Measurements from ENCODE around the gene PIEZO1.

PIEZO1 gene

DNA sequence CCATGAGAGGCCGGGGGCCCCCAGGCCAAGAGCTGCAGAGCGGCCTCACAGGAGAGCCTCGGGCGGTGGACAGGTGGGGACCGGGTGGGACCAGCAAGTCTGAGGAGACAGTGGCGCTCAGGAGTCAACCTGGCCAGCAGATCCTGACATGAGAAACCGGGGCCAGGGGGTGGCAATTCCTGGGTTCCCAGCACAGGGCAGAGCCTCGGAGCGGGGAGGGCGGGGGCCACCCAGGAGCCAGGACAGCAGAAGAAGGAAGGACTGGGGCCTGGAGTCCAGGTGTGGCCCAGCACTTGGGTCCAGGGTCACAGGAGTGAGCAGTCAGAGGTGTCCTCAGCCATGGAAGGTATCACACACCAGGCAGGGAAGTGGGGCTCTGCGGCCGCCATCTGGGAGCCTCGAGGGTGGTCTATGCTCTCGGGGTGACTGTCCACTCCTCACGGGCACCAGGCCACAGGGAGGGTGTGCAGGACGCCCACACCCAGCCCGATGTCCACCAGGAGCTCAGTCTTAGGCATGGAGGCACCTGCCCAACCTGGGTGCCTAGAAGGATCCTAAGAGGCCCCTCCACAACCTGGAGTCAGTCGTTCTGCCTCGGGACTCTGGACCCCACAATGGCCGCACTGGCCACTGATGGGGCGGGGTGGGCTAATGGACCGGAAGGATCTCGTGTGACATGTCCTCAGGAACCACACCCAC is 29.1 kb downstream of the PIEZO1 start:
- DNase-seq (ENCODE audit: extremely low spot score, insufficient read length, low read depth), result no peak
- no peak for FAIRE-seq

DNA sequence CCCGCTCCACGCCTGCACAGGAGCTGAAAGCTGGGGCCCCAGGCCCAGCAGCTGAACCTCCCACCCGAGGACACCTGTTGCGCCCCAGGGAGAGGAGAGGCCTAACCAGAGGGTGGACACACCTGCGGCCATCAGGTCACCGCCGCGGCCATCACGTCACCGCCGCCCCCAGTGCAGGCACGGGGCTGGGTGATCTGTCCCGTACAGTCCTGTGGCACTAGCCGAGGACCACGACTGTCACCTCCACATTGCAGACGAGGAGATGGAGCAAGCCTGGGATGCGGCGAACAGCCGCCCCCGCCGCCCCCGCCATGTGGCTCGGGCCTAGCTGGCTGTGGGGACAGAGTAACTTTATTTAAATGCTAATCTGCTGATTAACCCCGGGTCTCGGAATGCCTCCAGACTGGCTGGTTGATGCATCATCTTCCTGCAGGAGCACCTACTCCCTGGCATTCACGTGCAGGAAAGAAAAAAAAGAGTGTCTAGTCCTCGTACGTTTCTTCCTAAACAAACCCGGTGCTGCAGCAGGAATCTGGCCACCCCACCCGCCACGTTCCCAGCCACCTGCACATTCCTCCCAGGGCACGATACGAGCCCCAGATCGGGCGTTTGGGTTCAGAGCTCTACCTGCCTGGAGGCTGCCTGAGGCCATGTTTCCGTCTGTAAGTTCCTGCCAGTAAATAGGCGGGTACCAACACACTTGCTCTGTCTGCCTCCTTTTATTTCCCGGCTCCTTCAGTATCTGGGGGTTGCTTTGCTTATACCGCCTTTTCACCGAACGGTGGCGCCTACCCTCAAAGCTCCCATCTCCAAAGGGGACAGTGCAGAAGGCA is 29.9 kb downstream of the PIEZO1 start:
- FAIRE-seq, result no peak
- DNase-seq (ENCODE audit: extremely low spot score, insufficient read length, low read depth), result no peak

DNA sequence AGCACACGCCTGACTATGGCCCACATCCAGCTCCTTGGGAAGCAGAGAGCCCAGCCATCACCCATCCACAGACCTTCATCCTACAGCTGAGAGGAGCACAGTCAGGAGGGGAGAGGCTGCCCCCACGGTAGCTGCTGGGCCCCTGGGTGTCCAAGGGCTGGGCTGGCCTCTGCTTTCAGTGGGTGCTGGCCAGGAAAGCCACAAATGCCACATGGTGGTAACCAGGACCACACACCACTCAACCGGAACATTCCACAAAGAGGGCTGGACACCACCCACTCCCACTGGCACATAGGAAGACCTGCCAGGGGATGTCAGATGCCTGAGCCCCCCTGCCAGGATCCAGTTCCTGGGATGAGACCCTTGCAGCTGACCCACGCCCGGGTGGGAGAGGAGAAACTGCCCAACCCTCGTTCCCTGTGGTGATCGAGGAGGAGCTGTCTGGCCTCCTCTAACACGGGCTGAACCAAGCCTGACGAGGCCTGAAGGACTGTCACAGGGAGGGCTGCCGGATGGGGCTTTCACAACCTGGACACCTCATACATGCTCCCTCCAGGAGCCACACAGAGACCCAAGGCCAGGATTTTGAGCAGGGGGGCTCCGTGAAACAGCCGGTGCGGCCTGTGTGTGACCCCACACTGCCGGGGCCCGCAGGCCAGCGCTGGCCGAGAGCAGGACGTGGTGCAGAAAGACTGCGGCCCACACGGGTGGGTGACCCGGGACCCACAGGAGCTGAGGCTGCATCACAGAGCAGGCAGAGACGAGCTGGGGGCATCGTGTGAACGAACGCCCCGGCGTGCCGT is 30.7 kb downstream of the PIEZO1 start:
- DNase-seq (ENCODE audit: extremely low spot score, insufficient read length, low read depth) (no peak), FAIRE-seq (no peak)

DNA sequence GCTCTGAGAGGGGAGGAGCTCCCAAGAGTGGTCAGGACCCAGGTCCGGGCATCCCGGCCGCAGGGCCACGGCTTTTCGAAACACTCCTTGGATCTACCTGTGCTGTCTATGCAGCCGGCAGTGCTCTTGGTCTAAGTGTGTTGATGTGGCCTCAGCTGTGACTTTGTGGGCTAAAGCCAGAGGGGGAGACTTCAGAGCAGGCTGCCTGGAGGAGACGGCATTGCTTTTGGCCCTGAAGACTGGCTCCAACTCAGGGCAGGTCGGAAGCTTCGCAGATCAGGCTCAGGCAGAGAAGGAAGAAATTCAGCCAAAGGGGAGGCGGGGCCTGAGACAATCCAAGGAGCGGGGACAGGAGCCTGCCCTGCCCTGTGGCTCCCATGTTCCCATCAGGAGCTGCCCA is 31.4 kb downstream of the PIEZO1 start:
- DNase-seq (ENCODE audit: extremely low spot score, insufficient read length, low read depth), result no peak
- FAIRE-seq, result no peak

DNA sequence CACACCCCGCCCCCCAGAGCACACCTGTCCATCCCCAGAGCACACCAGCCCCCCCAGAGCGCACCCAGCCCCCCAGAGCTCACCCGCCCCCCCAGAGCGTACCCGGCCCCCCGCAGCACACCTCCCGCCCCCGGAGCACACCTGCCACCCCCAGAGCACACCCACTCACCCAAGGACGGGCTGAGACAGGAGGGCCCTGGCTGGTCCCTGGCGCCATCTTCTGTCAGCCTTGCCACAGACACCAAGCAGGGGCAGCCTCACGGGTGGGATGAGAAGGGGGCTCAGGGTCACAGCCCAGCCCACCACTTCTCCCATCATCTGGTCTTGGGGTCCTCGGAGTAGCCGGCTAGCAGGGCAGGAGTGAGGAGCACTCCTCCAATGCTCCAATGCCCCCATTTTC is 31.8 kb downstream of the PIEZO1 start:
- DNase-seq (ENCODE audit: extremely low spot score, insufficient read length, low read depth) (no peak), FAIRE-seq (no peak)

DNA sequence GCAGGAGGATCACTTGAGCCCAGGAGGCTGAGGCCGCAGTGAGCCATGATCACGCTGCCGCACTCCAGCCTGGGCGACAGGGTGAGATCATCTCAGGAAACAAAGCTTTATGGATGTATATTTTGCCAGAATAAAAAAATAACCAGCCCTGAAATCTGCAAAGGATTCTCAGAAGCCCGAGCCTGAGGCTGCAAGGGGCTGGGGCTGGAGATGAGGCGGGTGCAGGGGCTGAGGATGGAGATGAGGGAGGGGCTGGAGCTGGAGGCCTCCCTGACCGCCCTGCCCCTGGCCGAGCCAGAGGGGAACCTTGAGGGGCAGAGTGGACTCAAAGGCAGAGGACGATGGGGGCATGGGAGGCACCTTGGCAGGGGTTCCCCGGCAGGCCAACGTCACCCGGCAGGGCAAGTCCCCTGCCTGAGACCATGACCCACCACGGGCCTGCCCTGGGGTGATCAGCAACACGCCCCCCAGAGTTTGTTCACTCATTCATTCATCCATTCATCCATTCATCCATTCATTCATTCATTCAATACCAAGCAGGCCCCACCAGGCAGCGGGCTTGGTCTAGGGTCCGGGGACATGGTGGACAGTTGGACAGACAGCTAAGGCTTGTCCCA is 32.5 kb downstream of the PIEZO1 start:
- FAIRE-seq (no peak), DNase-seq (ENCODE audit: extremely low spot score, insufficient read length, low read depth) (no peak)

DNA sequence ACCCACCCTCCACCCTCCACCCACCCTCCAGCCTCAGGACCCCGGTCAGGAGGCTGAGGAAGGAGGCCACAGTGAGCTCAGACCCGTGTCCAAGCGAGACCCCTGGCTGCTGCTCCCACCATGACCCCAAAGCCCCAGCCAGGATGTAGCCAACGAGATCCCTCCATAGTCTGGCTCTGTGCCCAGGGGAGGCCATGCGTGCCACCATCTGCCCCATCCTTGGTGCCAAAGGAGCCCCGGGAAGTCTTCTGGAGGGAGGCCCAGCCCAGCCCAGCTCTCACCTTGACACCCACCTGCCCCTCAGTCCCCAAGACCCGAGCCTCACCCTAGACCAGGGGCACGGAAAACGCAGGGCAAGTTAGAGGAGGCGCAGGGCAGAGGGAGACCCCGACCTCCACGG is 34.2 kb downstream of the PIEZO1 start:
- DNase-seq (ENCODE audit: extremely low spot score, insufficient read length, low read depth) (no peak), FAIRE-seq (no peak)

DNA sequence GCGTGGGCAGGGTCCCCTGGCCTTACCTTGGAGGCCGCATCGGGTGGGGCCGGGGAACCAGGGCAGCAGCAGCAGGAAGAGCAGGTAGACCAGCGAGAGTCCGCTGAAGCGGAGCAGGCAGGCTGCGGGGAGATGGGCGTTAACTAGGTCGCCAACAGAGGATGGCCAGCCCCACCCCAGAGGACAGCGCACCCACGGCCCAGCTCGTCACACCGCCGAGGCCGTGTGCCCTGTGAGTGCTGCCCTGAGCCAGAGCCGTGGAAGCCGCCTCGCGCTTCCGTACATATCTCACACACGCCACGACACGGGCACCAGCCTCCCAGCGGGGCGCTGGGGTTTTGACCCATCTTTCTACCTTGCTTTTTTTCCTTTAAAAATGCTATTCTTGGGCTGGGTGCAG is 35.7 kb downstream of the PIEZO1 start:
- DNase-seq (ENCODE audit: extremely low spot score, insufficient read length, low read depth) (no peak), FAIRE-seq (no peak)

DNA sequence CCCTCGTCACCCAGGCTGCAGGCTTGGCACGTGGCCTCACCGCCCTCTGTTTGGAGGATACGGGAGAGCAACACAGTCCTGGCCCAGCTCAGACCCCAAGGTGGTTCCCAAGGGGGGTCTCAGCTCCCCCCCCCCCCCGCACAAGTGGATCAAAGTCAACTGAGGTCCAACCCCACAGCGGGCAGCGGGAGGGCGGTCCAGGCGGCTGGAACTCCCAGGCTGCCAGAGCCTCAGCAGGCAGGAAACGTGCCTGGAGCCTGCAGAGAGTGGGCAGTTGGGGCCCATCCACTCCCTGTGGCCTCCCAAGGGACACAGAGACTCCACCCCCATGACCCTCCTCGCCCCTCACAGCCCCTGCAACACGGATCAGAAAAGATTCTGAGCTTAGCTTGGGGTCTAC is 36.7 kb downstream of the PIEZO1 start:
- no peak for FAIRE-seq
- DNase-seq (ENCODE audit: extremely low spot score, insufficient read length, low read depth), result no peak

DNA sequence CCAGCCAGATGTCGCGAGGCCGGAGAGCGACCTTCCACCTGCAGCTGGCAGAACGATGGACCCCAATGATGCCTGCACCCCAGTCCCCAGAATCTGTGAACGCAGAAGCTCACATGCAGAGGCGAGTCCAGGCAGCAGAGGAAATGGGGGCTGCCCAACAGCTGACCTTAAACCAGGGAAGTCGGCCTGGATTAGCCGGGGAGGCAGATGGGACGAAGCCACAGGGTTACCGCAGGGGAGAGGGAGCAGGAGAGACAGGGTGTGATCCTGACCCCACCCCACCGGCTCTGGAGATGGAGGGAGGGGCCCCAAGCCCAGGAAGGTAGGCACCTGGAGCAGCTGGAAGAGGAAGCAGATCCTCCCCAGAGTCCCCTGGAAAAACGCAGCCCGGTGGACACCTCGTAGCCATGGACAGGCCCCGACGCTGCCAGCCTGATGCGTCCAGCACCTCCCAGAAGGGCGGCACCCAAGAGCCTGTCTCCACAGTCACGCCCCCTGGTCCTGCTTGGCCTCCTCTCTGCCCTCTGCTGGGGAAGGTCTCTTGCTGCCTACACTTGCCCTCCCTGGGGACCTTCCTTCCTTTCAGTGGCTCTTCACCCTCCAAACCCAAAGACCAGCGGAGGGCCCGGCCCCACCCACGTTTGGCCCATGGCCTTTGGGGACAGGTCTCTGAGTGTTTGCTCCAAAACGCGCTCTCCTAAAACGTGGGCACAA is 37.3 kb downstream of the PIEZO1 start:
- DNase-seq (ENCODE audit: extremely low spot score, insufficient read length, low read depth), result peak; percentile 43

DNA sequence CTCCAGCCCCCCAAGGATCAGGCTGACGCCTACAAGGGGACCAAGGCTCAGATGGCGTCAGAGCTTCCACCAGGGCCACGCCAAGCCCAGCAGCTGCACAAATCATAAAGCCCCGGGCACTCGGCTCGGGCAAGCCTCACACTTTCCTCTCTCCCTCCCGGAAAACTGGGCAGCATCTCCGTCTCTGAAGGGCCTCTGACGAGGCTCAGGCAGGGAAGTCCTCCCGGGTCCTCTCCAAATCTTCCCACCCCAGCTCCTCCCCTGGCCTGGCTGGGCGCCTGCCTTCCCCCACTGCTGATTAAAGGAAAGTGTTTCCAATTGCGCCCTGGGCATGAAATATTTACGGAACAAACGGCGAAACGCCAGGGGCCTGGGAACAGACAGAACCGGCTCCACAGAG is 38.5 kb downstream of the PIEZO1 start:
- FAIRE-seq, result no peak
- no peak for DNase-seq (ENCODE audit: extremely low spot score, insufficient read length, low read depth)

More for the DNA sequence above, 37.3 kb downstream of the PIEZO1 start:
- peak; percentile 48 for FAIRE-seq

DNA sequence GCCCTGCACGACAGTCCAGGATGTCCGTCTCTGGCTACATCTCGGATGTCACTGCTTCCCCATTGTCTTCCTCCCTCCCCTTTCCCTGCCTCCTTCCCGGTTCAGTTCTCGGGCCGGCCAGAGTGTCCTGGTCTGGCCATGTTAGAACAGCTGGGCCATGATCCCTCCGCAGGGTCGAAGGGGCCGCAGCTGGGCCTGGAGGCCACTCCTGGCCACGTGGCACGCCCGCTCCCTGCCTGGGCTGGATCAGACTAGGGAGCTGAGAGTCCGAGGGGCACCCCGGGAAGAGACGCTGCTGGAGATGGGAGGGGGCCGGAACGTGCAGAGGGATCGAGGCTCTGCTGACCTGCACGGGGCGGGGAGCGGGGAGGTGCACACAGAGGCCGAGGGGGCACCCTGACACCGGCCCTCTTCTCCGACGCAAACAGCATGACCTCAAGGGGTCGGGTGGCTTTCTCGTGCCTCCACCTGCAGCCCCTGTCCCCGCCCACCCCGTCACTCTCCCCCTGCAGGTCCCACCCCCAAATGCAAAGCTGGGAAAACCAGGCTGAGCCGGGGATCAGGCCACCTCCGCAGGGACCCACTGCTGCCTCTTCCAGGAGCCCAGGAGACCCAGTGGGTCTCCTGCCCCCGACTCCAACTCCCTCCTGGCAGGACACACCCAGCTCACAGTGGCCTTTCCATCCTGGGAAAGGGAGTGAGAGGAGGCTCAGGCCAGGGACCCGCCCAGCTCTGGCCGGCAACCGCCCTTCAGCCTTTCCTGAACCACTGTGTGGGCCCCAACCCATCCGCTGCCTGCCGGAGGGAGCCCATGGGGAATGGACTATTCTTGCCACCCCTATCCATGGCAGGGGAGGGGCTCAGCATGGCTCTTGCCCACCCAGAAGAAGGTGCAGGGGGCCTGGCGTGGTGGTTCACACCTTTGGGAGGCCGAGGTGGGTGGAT is 40.2 kb downstream of the PIEZO1 start:
- DNase-seq (ENCODE audit: extremely low spot score, insufficient read length, low read depth), result no peak
- no peak for FAIRE-seq

DNA sequence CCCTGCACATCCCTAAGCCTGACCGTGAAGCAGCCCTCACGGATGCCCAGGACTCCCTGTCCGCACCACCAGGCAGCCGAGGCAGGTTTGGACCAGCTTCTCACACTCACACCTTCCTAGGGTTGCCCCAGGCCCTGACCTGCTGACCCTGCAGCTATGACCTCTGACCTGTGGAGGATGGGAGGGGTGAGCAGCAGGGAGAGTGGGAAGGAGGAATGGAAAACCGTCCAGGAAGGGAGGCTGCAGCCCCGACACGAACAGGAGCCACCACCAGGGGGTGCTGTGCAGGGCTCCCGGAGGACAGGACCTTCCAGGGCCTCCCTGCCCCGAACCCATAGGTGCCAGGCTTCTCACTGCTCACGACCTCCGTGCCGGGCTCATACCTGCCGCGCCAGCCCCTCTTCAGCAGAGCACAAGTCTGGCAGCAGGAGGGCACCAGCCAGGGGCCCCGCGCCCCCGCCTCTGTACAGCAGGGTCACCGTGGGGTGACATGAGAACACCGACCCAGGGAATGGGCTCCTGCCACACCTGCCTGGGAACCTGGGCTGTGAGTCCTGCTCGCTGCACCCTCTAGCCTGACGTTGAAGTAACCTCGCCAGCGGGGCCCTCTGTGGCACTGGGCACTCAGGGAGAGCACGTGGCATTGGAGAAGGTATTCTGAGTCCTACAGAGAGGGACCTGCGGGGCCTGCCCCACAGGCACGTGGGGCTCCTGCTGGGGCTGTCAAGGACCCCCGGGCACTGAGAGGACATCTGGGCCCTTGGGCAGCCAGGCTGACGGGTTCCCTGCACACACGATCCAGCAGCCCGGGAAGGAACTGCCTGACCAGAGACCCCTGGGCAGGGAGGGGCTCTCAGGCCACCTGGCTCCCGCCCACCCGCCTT is 41.1 kb downstream of the PIEZO1 start:
- DNase-seq (ENCODE audit: extremely low spot score, insufficient read length, low read depth) (peak; percentile 53), FAIRE-seq (peak; percentile 80)

DNA sequence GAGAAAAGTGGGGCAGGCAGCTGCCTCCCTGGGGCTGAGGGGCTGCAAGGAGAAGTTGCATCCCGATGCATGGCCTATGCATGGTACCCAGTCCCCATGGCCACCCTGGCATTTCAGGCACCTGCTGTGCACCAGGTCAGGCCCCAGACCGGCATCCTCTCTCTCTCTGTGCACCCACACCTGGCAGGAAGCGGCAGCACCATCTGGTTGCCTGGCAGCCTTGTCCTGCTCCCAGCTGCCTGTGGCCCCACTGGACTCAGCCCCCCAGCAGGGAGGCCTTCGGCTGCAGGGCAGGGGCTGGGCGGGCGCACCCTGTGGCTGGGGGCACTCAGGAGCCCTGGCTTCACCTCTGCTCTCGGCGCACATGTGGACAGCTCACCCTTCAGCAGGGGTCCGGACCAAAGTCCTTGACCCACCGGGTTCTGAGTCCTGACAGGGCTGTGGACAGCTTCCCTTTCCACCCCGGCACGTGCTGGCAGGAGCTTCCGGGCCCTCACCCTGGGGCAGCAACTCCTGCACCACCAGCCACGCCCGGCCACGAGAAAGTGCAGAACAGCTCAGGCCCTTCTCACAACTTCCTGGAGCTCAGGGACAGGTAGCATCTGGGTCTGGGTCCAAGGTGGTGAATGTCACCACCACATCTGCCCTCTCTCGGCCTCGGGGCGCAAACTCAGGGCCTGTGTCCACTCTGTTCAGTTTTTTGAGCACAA is 42.0 kb downstream of the PIEZO1 start:
- FAIRE-seq (no peak), DNase-seq (ENCODE audit: extremely low spot score, insufficient read length, low read depth) (no peak)

DNA sequence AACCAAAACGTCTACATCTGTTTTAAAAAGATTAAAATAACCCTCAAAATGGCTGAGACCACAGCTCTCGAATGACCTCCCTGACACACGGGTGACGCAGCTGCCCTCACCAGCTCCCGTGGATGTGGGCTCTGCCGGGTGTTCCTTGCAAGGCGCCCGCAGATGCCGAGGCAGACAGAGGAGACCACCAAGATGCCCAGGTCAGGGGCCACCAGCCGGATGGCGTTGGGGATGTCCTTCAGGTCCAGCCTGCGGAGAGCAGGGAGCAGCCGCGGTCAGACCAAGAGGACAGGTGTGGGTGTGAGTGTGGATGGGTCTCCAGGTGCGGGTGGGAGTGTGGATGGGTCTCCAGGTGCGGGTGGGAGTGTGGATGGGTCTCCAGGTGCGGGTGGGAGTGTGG is 43.7 kb downstream of the PIEZO1 start:
- FAIRE-seq (no peak), DNase-seq (ENCODE audit: extremely low spot score, insufficient read length, low read depth) (no peak)

DNA sequence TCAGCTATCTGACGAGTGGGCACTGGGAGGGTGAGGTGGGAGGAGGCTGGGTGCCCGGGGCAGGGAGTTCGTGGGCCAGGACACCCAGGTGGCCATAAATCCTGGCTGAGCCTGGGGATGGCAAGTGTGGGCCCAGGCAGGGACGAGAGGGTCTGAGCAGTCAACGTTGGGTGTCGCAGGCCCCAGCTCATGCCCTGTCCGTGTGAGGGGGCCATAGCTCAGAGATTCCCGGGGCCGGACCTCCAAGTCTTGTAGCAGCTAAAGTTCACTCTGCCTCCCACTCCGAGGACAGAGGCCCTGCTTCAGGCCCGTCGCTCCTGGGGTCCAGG is 44.3 kb downstream of the PIEZO1 start:
- FAIRE-seq (no peak), DNase-seq (ENCODE audit: extremely low spot score, insufficient read length, low read depth) (no peak)

DNA sequence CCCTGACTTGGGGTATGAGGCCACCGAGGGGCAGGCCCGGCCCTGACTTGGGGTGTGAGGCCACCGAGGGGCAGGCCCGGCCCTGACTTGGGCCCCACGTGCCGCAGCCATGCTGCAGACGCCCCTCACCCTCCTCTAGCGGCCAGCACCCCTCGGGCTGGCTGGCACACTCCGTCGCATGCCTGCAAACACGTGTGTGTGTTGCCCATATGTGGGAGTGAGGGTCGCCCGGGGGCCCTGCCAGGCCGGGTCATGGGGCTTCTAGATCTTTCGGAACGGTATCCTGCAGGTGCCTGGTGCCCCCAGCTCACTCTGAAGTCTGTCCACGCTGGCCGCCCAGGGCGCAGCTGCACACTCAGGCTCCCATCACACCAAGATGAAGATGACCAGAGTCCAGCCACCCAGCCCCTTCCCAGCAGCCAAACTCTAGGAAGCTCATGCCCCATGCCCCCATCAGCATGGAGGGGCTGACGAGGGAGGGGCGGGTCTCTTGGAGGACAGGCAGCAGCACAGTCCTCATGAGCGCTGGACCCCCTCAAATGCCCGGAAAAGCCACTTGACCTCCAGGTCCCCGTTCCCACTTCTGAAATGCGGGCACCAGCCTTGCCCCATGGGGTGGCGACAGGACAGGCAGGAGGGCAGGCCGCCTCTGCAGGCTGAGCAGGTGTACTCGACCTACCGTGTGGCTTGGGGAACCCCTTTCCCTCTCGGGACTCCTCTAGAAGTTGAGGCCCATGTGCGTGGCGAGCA is 44.9 kb downstream of the PIEZO1 start:
- FAIRE-seq (no peak), DNase-seq (ENCODE audit: extremely low spot score, insufficient read length, low read depth) (no peak)
